ENCODE data around the gene ZNF593. TPM values are rescaled to one million over a fixed set of nuclear protein-coding genes. Genes with fewer than 3 reads are reported as not detected.

The ZNF593 gene
- total and polyA plus RNA-seq, 2 donors (not counting 1 experiment from before 2014, with no cell fraction given), result 10.7 to 60.0 TPM

DNA sequence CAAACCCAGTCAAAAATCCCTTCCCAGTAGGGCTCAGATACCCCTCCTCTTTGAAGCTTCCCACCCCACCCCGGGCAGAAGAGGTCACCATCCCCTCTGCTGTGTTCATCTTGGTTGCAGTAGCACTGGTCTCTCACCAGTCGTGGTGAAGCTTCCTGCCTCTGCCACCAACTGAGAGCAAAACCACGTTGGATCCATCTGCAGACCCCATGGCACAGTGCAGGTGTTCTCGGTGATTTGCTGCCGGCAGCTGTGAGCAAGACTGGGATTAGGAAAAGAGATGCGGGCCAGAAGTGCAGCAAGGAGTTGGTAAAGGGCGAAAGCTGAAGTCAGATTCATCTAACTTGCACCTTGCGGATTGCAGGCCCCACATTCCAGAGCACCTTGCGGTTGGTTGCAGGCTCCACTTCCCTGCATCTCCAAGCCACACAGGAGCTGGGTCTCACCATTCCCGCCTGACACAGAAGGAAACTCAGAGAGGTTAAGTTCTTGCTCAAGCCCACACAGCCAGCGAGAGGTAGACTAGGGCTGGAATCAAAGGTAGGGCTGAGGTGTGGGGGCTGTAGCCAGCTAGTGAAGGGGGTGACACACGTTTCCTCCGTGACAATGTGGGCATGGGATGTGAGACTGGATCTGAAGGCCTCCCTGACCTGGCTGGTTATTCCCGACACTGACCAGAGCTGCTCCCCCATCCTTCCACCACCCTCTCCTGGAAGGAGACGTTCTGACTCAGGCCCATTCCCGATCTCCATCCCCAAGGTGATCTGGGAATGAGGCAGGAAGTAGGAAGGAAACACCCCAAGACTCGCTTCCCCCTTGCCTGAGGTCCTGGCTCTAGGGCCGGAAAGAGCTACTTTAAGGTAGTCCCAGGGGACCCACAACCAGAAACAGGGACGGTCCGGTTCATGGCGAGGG, 14.1 kb upstream of the ZNF593 start:
- no peak overlapping the region for H3K27ac ChIP-seq (ENCODE audit: low read length in 2 of 2)
- no peaks in the 10 kb centered on the region for H3K9me3 ChIP-seq (ENCODE audit: control extremely low read depth in 1 of 3, control insufficient read depth in 2 of 3, insufficient read depth in 1 of 3, low read length in 2 of 3)
- H2AFZ ChIP-seq (ENCODE audit: insufficient read depth, low read depth, low read length, poor library complexity, severe bottlenecking), result peak overlapping the region; percentile 33
- ATAC-seq (ENCODE audit: low read depth) (no peak), DNase-seq (no peak)
- no peaks in the 10 kb centered on the region for H3K9me3 Mint-ChIP-seq (ENCODE audit: insufficient read depth)
- CTCF ChIA-PET, result interaction anchor here (1.4 to 4.3 kb wide), 3 partner anchors 11 to 51 kb away, joined by 4 to 31 read pairs (median 10); partner anchors contain the start of genes C1orf232 and ZNF593
- no peaks in the 10 kb centered on the region for H4K20me1 ChIP-seq (ENCODE audit: control insufficient read depth, insufficient read depth, low read length, poor library complexity, severe bottlenecking)
- H3K4me1 ChIP-seq (ENCODE audit: control insufficient read depth in 2 of 2, insufficient read depth in 2 of 2, low read length in 2 of 2), result peaks cover 7 to 8% of the 10 kb centered on the region in 2 donors
- H3K9ac ChIP-seq (ENCODE audit: low read length), result no peak overlapping the region
- H3K4me1 Mint-ChIP-seq, result peaks cover 2% of the 10 kb centered on the region
- peaks cover 0 to 50% (median 12%) of the 10 kb centered on the region in 4 experiments for H3K27me3 ChIP-seq (replicated peaks in 1 of 4; ENCODE audit: control extremely low read depth in 1 of 4, control insufficient read depth in 3 of 4, insufficient read depth in 4 of 4, low read length in 3 of 4)
- no peak overlapping the region for H3K27ac Mint-ChIP-seq
- intact Hi-C loops (cut with micrococcal nuclease), result no loop called here
- H3K27me3 Mint-ChIP-seq, result peaks cover 50% of the 10 kb centered on the region
- no peak overlapping the region for H3K4me3 ChIP-seq (ENCODE audit: control extremely low read depth in 1 of 5, extremely low read depth in 1 of 5, insufficient read depth in 1 of 5, low read depth in 2 of 5, low read length in 4 of 5)
- 34% methylated on average over 16 of the region's 21 CpGs for WGBS (ENCODE audit: insufficient coverage)
- no peak overlapping the region for H3K4me3 Mint-ChIP-seq
- TF ChIP-seq, protein P1, sequence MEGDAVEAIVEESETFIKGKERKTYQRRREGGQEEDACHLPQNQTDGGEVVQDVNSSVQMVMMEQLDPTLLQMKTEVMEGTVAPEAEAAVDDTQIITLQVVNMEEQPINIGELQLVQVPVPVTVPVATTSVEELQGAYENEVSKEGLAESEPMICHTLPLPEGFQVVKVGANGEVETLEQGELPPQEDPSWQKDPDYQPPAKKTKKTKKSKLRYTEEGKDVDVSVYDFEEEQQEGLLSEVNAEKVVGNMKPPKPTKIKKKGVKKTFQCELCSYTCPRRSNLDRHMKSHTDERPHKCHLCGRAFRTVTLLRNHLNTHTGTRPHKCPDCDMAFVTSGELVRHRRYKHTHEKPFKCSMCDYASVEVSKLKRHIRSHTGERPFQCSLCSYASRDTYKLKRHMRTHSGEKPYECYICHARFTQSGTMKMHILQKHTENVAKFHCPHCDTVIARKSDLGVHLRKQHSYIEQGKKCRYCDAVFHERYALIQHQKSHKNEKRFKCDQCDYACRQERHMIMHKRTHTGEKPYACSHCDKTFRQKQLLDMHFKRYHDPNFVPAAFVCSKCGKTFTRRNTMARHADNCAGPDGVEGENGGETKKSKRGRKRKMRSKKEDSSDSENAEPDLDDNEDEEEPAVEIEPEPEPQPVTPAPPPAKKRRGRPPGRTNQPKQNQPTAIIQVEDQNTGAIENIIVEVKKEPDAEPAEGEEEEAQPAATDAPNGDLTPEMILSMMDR (IDR thresholded peaks at IDR 0.05), result no peak
- no peak for TF ChIP-seq EZH2 (IDR thresholded peaks at IDR 0.05; ENCODE audit: borderline replicate concordance, insufficient read depth, low read depth, low read length, poor library complexity, severe bottlenecking)
- H3K79me2 ChIP-seq (ENCODE audit: control insufficient read depth, insufficient read depth, low read length), result no peaks in the 10 kb centered on the region
- POLR2A ChIA-PET, result no interaction called here
- H3K4me2 ChIP-seq (replicated peaks; ENCODE audit: low read depth, low read length, poor library complexity, severe bottlenecking), result no peak overlapping the region
- no peaks in the 10 kb centered on the region for H3K36me3 ChIP-seq (replicated peaks in 1 of 2; ENCODE audit: control extremely low read depth in 1 of 2, control insufficient read depth in 1 of 2, extremely low read depth in 1 of 2, insufficient read depth in 2 of 2, low read length in 1 of 2)
